ENCODE data around the gene DKKL1.
"Not testable (repeated sequence)": the region's sequence is repeated elsewhere in the genome, so short reads cannot be mapped to it uniquely, and the experiment has no call there.

Gene DKKL1

GRCh38 chr19:49362048-49362928 lies 1.4 kb upstream of the DKKL1 start, which contains the start of gene TEAD2:
Gene TEAD2, minus strand, starts transcription at chr19:49362416. Its CDS starts 2,341 bp downstream, at chr19:49360075.
- DNase-seq (ENCODE audit: low read depth, low spot score), result no peak

GRCh38 chr19:49362929-49363267 lies 779 bp upstream of the DKKL1 start:
- DNase-seq (ENCODE audit: low read depth, low spot score), result no peak

- no peak for DNase-seq (ENCODE audit: low read depth, low spot score)
Measured at GRCh38 chr19:49364083-49364737, 533 bp downstream of the DKKL1 start.

GRCh38 chr19:49366110-49366509 lies 2.4 kb downstream of the DKKL1 start:
- no peak for DNase-seq (ENCODE audit: low read depth, low spot score)

- no peak for DNase-seq (ENCODE audit: low read depth, low spot score)
Measured at GRCh38 chr19:49368711-49369358, 5.2 kb downstream of the DKKL1 start.

GRCh38 chr19:49371184-49371583 lies 7.5 kb downstream of the DKKL1 start:
- no peak for DNase-seq (ENCODE audit: low read depth, low spot score)

- not testable (repeated sequence) for DNase-seq (ENCODE audit: low read depth, low spot score)
Measured at GRCh38 chr19:49373174-49373573, 9.5 kb downstream of the DKKL1 start.

GRCh38 chr19:49374665-49375434 lies 11.2 kb downstream of the DKKL1 start:
- DNase-seq (ENCODE audit: low read depth, low spot score), result no peak

GRCh38 chr19:49378512-49378911 lies 14.8 kb downstream of the DKKL1 start:
- DNase-seq (ENCODE audit: low read depth, low spot score), result no peak

GRCh38 chr19:49380391-49380790 lies 16.7 kb downstream of the DKKL1 start:
- DNase-seq (ENCODE audit: low read depth, low spot score), result no peak

- no peak for DNase-seq (ENCODE audit: low read depth, low spot score)
Measured at GRCh38 chr19:49382639-49383038, 19.0 kb downstream of the DKKL1 start.

GRCh38 chr19:49383599-49383998 lies 19.9 kb downstream of the DKKL1 start:
- DNase-seq (ENCODE audit: low read depth, low spot score), result no peak

- DNase-seq (ENCODE audit: low read depth, low spot score), result peak; percentile 81
Measured at GRCh38 chr19:49387936-49388372, 24.3 kb downstream of the DKKL1 start, which contains the start of gene KASH5. Gene KASH5, plus strand, starts transcription at chr19:49388249. Its CDS starts 2,635 bp downstream, at chr19:49390884.

- DNase-seq (ENCODE audit: low read depth, low spot score), result no peak
Measured at GRCh38 chr19:49389406-49389805, 25.7 kb downstream of the DKKL1 start.

GRCh38 chr19:49390131-49390928 lies 26.7 kb downstream of the DKKL1 start:
- DNase-seq (ENCODE audit: low read depth, low spot score), result no peak

GRCh38 chr19:49390929-49391359 lies 27.3 kb downstream of the DKKL1 start:
- no peak for DNase-seq (ENCODE audit: low read depth, low spot score)

GRCh38 chr19:49391581-49392399 lies 28.1 kb downstream of the DKKL1 start:
- peak; percentile 68 for DNase-seq (ENCODE audit: low read depth, low spot score)

- DNase-seq (ENCODE audit: low read depth, low spot score), result no peak
Measured at GRCh38 chr19:49393881-49394280, 30.2 kb downstream of the DKKL1 start.

GRCh38 chr19:49395581-49396407 lies 32.1 kb downstream of the DKKL1 start:
- no peak for DNase-seq (ENCODE audit: low read depth, low spot score)
